Measurements from ENCODE around the gene MED13.

- TF ChIP-seq POLR2A (IDR thresholded peaks at IDR 0.05) (no peak), CTCF (IDR thresholded peaks at IDR 0.05) (no peak)
Measured at GRCh38 chr17:61997664-61998063, 67.4 kb downstream of the MED13 start.

Measured in esophagus squamous epithelium (tissue), 4 donors.